Smooth muscle cell (in vitro differentiated cells): ENCODE results near the gene C10orf90. TPM values are rescaled to one million over a fixed set of nuclear protein-coding genes. Genes with fewer than 3 reads are reported as not detected.

Experiments
- DNase-seq: peaks from one replicate; lab custom pipeline; 2025; ENCODE audit not compliant: unreplicated experiment; lab: John Stamatoyannopoulos, UW
- H2AFZ ChIP-seq: fragments of 200-600 bp; sonication (generic); 2 replicates; pipeline ENCODE4 v1.6.0; 2016; ENCODE audit warnings: antibody characterized with exemption, low read depth, mild to moderate bottlenecking
- H3F3A ChIP-seq: fragments of 200-600 bp; sonication (generic); 2 replicates; pipeline ENCODE4 v1.6.0; 2017; ENCODE audit warnings: antibody characterized with exemption, low read depth
- H3K27ac ChIP-seq: fragments of 200-600 bp; sonication (generic); 2 replicates; pipeline ENCODE4 v1.5.1; 2016; ENCODE audit warnings: low read depth, mild to moderate bottlenecking
- H3K27me3 ChIP-seq: fragments of 200-600 bp; sonication (generic); 2 replicates; pipeline ENCODE4 v1.6.1; 2016; ENCODE audit warnings: low read depth, mild to moderate bottlenecking
- H3K36me3 ChIP-seq: fragments of 200-600 bp; sonication (generic); 2 replicates; pipeline ENCODE4 v1.5.1; 2016; ENCODE audit warnings: low read depth
- H3K4me1 ChIP-seq: fragments of 200-600 bp; sonication (generic); 2 replicates; pipeline ENCODE4 v1.5.1; 2016; ENCODE audit warnings: low read depth
- H3K4me2 ChIP-seq: fragments of 200-600 bp; sonication (generic); 2 replicates; pipeline ENCODE4 v1.6.0; 2016; ENCODE audit warnings: mild to moderate bottlenecking
- H3K4me3 ChIP-seq: fragments of 200-600 bp; sonication (generic); 2 replicates; pipeline ENCODE4 v1.5.1; 2016; ENCODE audit warnings: mild to moderate bottlenecking
- H3K79me2 ChIP-seq: fragments of 200-600 bp; sonication (generic); 2 replicates; pipeline ENCODE4 v1.6.0; 2016; ENCODE audit warnings: low read depth, mild to moderate bottlenecking
- H3K9ac ChIP-seq: fragments of 200-600 bp; sonication (generic); 2 replicates; pipeline ENCODE4 v1.6.0; 2016; ENCODE audit warnings: low read depth
- H3K9me3 ChIP-seq: fragments of 200-600 bp; sonication (generic); replicated peaks from 2 replicates; pipeline ENCODE4 v1.5.1; 2016; ENCODE audit warnings: low read depth
- H4K20me1 ChIP-seq: fragments of 200-600 bp; sonication (generic); 2 replicates; pipeline ENCODE4 v1.6.0; 2016; ENCODE audit warnings: low read depth
- CTCF ChIP-seq: fragments of 200-600 bp; sonication (generic); IDR thresholded peaks from 2 replicates; pipeline ENCODE4 v1.5.1; 2017; ENCODE audit warnings: borderline replicate concordance, mild to moderate bottlenecking, antibody characterized with exemption; ENCODE audit not compliant: insufficient read depth, poor library complexity, severe bottlenecking
- WGBS: methylation state at CpG from one replicate; pipeline ENCODE4 v1.1.7; 2016; ENCODE audit warnings: low lambda C conversion rate; 5-methylcytosine and 5-hydroxymethylcytosine counted together
- polyA plus RNA-seq: library from polyadenylated mRNA; unstranded; fragments of >200 nt; fragmentation: Nextera tagmentation; extraction: Ambion mirVana; gene quantifications from 2 replicates; pipeline ENCODE4 v1.2.1, GENCODE V29; 2016
- total RNA-seq: library from RNA; depleted of rRNA; stranded (reverse); fragments of >200 nt; gene quantifications from 2 replicates; pipeline ENCODE4 v1.2.3, GENCODE V29; 2014

The C10orf90 gene
- total and polyA plus RNA-seq, 2 experiments from 2014 or later: 0.10 to 1.8 TPM

- H3K4me3 ChIP-seq: no peak overlapping the region
- no peaks in the 10 kb centered on the region for H3K27me3 ChIP-seq
- no peaks in the 10 kb centered on the region for H3K9me3 ChIP-seq
- no peak for TF ChIP-seq CTCF
- no peak for DNase-seq
- H3K36me3 ChIP-seq: no peaks in the 10 kb centered on the region
- no peak overlapping the region for H3K9ac ChIP-seq
- H3K27ac ChIP-seq: no peak overlapping the region
- no peaks in the 10 kb centered on the region for H3K79me2 ChIP-seq
- 69% methylated on average over 2 of the region's 2 CpGs for WGBS
- no peak overlapping the region for H3K4me2 ChIP-seq
- no peaks in the 10 kb centered on the region for H3K4me1 ChIP-seq
- no peak overlapping the region for H2AFZ ChIP-seq
- H3F3A ChIP-seq: no peaks in the 10 kb centered on the region
- H4K20me1 ChIP-seq: no peaks in the 10 kb centered on the region
These were observed 232.1 kb downstream of the C10orf90 start for GRCh38 chr10:126438407-126438783.

- Histone ChIP-seq H3K27me3 (no peaks in the 10 kb centered on the region), H3K36me3 (no peaks in the 10 kb centered on the region), H3K4me1 (no peaks in the 10 kb centered on the region), H3F3A (no peaks in the 10 kb centered on the region), H3K27ac (no peak overlapping the region), H4K20me1 (no peaks in the 10 kb centered on the region), H3K9ac (no peak overlapping the region), H3K4me3 (no peak overlapping the region), H2AFZ (no peak overlapping the region), H3K4me2 (no peak overlapping the region), H3K9me3 (no peaks in the 10 kb centered on the region), H3K79me2 (no peaks in the 10 kb centered on the region)
- no peak for TF ChIP-seq CTCF
- no peak for DNase-seq
- WGBS: 84% methylated on average over 2 of the region's 2 CpGs
These were observed 232.7 kb downstream of the C10orf90 start for GRCh38 chr10:126437635-126438406.

GRCh38 chr10:126434235-126434634 lies 236.3 kb downstream of the C10orf90 start:
- H3K27ac ChIP-seq: no peak overlapping the region
- H3K9me3 ChIP-seq: no peaks in the 10 kb centered on the region
- 74% methylated on average over 5 of the region's 5 CpGs for WGBS
- H3F3A ChIP-seq: no peaks in the 10 kb centered on the region
- no peaks in the 10 kb centered on the region for H3K4me1 ChIP-seq
- no peak overlapping the region for H2AFZ ChIP-seq
- no peaks in the 10 kb centered on the region for H3K36me3 ChIP-seq
- H3K27me3 ChIP-seq: no peaks in the 10 kb centered on the region
- no peak overlapping the region for H3K9ac ChIP-seq
- H3K79me2 ChIP-seq: no peaks in the 10 kb centered on the region
- no peak overlapping the region for H3K4me3 ChIP-seq
- no peak for DNase-seq
- H3K4me2 ChIP-seq: no peak overlapping the region
- TF ChIP-seq CTCF: no peak
- no peaks in the 10 kb centered on the region for H4K20me1 ChIP-seq

GRCh38 chr10:126433351-126433750 lies 237.1 kb downstream of the C10orf90 start:
- Histone ChIP-seq H3K79me2 (no peaks in the 10 kb centered on the region), H3K9me3 (no peaks in the 10 kb centered on the region), H3K36me3 (no peaks in the 10 kb centered on the region), H4K20me1 (no peaks in the 10 kb centered on the region), H2AFZ (no peak overlapping the region), H3K4me2 (no peak overlapping the region), H3K4me3 (no peak overlapping the region), H3K27ac (no peak overlapping the region), H3K9ac (no peak overlapping the region), H3K27me3 (no peaks in the 10 kb centered on the region), H3F3A (no peaks in the 10 kb centered on the region), H3K4me1 (no peaks in the 10 kb centered on the region)
- 65% methylated on average over 5 of the region's 5 CpGs for WGBS
- TF ChIP-seq CTCF: no peak
- DNase-seq: no peak
